Neural progenitor cell (in vitro differentiated cells): ENCODE results near the gene FHOD3. TPM values are rescaled to one million over a fixed set of nuclear protein-coding genes. Genes with fewer than 3 reads are reported as not detected.

ENCODE experiments used
- DNase-seq: peaks from one replicate; pipeline ENCODE4 v3.0.0-alpha.2; 2016; ENCODE audit warnings: low spot score
- H2AFZ ChIP-seq: fragments of 200-600 bp; sonication (generic); replicated peaks from 2 replicates; pipeline ENCODE4 v1.6.1; 2016; ENCODE audit warnings: antibody characterized with exemption
- H3F3A ChIP-seq: fragments of 200-600 bp; sonication (generic); 2 replicates; pipeline ENCODE4 v1.6.1; 2016; ENCODE audit warnings: antibody characterized with exemption, low read depth
- H3K27ac ChIP-seq: fragments of 200-600 bp; sonication (generic); 2 replicates; pipeline ENCODE4 v1.5.1; 2016; ENCODE audit warnings: mild to moderate bottlenecking
- H3K27me3 ChIP-seq: fragments of 200-600 bp; sonication (generic); 2 replicates; pipeline ENCODE4 v1.6.1; 2016; ENCODE audit warnings: mild to moderate bottlenecking, moderate library complexity
- H3K36me3 ChIP-seq: fragments of 200-600 bp; sonication (generic); 2 replicates; pipeline ENCODE4 v1.5.1; 2016
- H3K4me1 ChIP-seq: fragments of 200-600 bp; sonication (generic); 2 replicates; pipeline ENCODE4 v1.6.1; 2016; ENCODE audit warnings: mixed run types
- H3K4me2 ChIP-seq: fragments of 200-600 bp; sonication (generic); 2 replicates; pipeline ENCODE4 v1.6.1; 2016
- H3K4me3 ChIP-seq: fragments of 200-600 bp; sonication (generic); 2 replicates; pipeline ENCODE4 v1.5.1; 2016
- H3K79me2 ChIP-seq: fragments of 200-600 bp; sonication (generic); 2 replicates; pipeline ENCODE4 v1.6.1; 2016; ENCODE audit warnings: low read depth
- H3K9ac ChIP-seq: fragments of 200-600 bp; sonication (generic); 2 replicates; pipeline ENCODE4 v1.6.1; 2016
- H3K9me3 ChIP-seq: fragments of 200-600 bp; sonication (generic); 2 replicates; pipeline ENCODE4 v1.5.1; 2016; ENCODE audit warnings: low read depth
- H4K20me1 ChIP-seq: fragments of 200-600 bp; sonication (generic); 2 replicates; pipeline ENCODE4 v1.6.1; 2016; ENCODE audit warnings: low read depth
- H3K27ac Mint-ChIP-seq: 3 replicates; pipeline ENCODE4 v1.8.0; 2021; ENCODE audit warnings: mixed read lengths
- H3K27me3 Mint-ChIP-seq: 2 replicates; pipeline ENCODE4 v1.8.0; 2022; ENCODE audit warnings: low read depth, mild to moderate bottlenecking, inconsistent platforms, moderate library complexity, mixed read lengths; ENCODE audit not compliant: insufficient read depth
- H3K36me3 Mint-ChIP-seq: 3 replicates; pipeline ENCODE4 v1.8.0; 2021; ENCODE audit warnings: mixed read lengths
- H3K4me1 Mint-ChIP-seq: 3 replicates; pipeline ENCODE4 v1.8.0; 2021; ENCODE audit warnings: mixed read lengths
- H3K4me3 Mint-ChIP-seq: 3 replicates; pipeline ENCODE4 v1.8.0; 2021; ENCODE audit warnings: mild to moderate bottlenecking, moderate library complexity, mixed read lengths
- H3K9me3 Mint-ChIP-seq: 3 replicates; pipeline ENCODE4 v1.8.0; 2020; ENCODE audit warnings: mixed read lengths
- CTCF ChIP-seq: fragments of 200-600 bp; sonication (generic); IDR thresholded peaks from 2 replicates; pipeline ENCODE4 v1.5.1; 2017; ENCODE audit warnings: antibody characterized with exemption, mild to moderate bottlenecking
- EZH2 ChIP-seq: fragments of 200-600 bp; sonication (generic); IDR thresholded peaks from 2 replicates; pipeline ENCODE4 v1.6.1; 2017; ENCODE audit warnings: antibody characterized with exemption, mild to moderate bottlenecking, moderate library complexity
- EZH2phosphoT487 ChIP-seq: fragments of 200-600 bp; sonication (generic); IDR thresholded peaks from 2 replicates; pipeline ENCODE4 v1.6.1; 2017; ENCODE audit warnings: antibody characterized with exemption
- total RNA-seq: library from RNA; depleted of rRNA; stranded (reverse); fragments of >200 nt; gene quantifications from 2 replicates; pipeline ENCODE4 v1.2.3, GENCODE V29; 2015; ENCODE audit warnings: low replicate concordance

FHOD3 gene
- 69.7 and 70.2 TPM in 2 replicates for total RNA-seq

- H3K27me3 Mint-ChIP-seq = peaks cover 2% of the 10 kb centered on the region
- no peak for TF ChIP-seq EZH2
- Histone ChIP-seq H3K27ac (peak within 1 kb of the TSS; percentile 90), H3K79me2 (peaks cover 50% of the 10 kb centered on the region), H3F3A (peaks cover 4% of the 10 kb centered on the region), H3K36me3 (no peaks in the 10 kb centered on the region), H3K4me1 (peaks cover 26% of the 10 kb centered on the region), H3K9me3 (no peaks in the 10 kb centered on the region), H3K4me2 (peak within 1 kb of the TSS; percentile 96), H4K20me1 (peaks cover 40% of the 10 kb centered on the region), H3K4me3 (peak within 1 kb of the TSS; percentile 90), H3K9ac (peak within 1 kb of the TSS; percentile 85), H3K27me3 (peaks cover 29% of the 10 kb centered on the region), H2AFZ (peak within 1 kb of the TSS; percentile 88)
- H3K27ac Mint-ChIP-seq = no peak within 1 kb of the TSS
- DNase-seq = peak; percentile 94
- peaks cover 9% of the 10 kb centered on the region for H3K36me3 Mint-ChIP-seq
- peaks cover 16% of the 10 kb centered on the region for H3K4me1 Mint-ChIP-seq
- H3K9me3 Mint-ChIP-seq = peaks cover 2% of the 10 kb centered on the region
- peak within 1 kb of the TSS; percentile 82 for H3K4me3 Mint-ChIP-seq
These were observed at the start of gene FHOD3 for GRCh38 chr18:36297417-36298125. FHOD3 (plus strand) TSS chr18:36297713; CDS start chr18:36297836, 123 bp downstream.

DNA sequence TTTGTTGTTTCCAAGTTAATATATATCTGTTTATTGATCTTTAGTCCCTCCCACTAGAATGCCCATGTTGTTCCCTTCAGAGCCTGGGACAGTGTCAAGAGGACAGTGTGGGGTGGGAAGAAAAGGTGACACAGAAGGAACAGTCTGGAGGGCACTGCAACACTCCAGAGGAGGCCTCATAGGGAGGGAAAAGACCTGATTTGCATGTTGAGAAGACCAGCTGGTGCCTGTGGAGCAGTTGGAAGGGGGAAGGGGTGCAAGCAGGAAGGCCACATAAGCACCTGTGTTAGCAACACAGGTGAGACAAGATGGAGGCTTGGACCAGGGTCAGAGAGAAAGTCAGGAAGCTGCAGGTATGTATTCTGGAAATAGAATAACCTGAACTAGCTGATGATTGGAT lies 48.1 kb upstream of the FHOD3 start:
- H3K27ac ChIP-seq = no peak overlapping the region
- H3K9me3 ChIP-seq = peaks cover 9% of the 10 kb centered on the region
- H3K4me1 Mint-ChIP-seq = peaks cover 12% of the 10 kb centered on the region
- H3K4me2 ChIP-seq = no peak overlapping the region
- H3K79me2 ChIP-seq = no peaks in the 10 kb centered on the region
- no peaks in the 10 kb centered on the region for H3F3A ChIP-seq
- no peak overlapping the region for H3K9ac ChIP-seq
- H3K4me1 ChIP-seq = no peaks in the 10 kb centered on the region
- DNase-seq = no peak
- H2AFZ ChIP-seq = no peak overlapping the region
- H3K36me3 ChIP-seq = no peaks in the 10 kb centered on the region
- no peak for TF ChIP-seq CTCF
- TF ChIP-seq EZH2 = no peak
- no peak for TF ChIP-seq EZH2phosphoT487
- no peak overlapping the region for H3K4me3 ChIP-seq
- peaks cover 9% of the 10 kb centered on the region for H3K27me3 Mint-ChIP-seq
- peaks cover 28% of the 10 kb centered on the region for H3K9me3 Mint-ChIP-seq
- peaks cover 6% of the 10 kb centered on the region for H3K36me3 Mint-ChIP-seq
- H3K27ac Mint-ChIP-seq = no peak overlapping the region
- no peak overlapping the region for H3K4me3 Mint-ChIP-seq
- H3K27me3 ChIP-seq = no peaks in the 10 kb centered on the region
- H4K20me1 ChIP-seq = no peaks in the 10 kb centered on the region

GRCh38 chr18:36250827-36251226 lies 46.7 kb upstream of the FHOD3 start:
- Mint-ChIP-seq H3K9me3 (peaks cover 19% of the 10 kb centered on the region), H3K27ac (no peak overlapping the region), H3K4me1 (peaks cover 20% of the 10 kb centered on the region), H3K36me3 (peaks cover 6% of the 10 kb centered on the region), H3K4me3 (no peak overlapping the region), H3K27me3 (peaks cover 13% of the 10 kb centered on the region)
- H3F3A ChIP-seq = peaks cover 6% of the 10 kb centered on the region
- no peaks in the 10 kb centered on the region for H4K20me1 ChIP-seq
- H3K4me3 ChIP-seq = no peak overlapping the region
- DNase-seq = no peak
- H3K27ac ChIP-seq = no peak overlapping the region
- H2AFZ ChIP-seq = no peak overlapping the region
- TF ChIP-seq CTCF (no peak), EZH2phosphoT487 (no peak), EZH2 (no peak)
- H3K9me3 ChIP-seq = peaks cover 9% of the 10 kb centered on the region
- peaks cover 8% of the 10 kb centered on the region for H3K4me1 ChIP-seq
- H3K36me3 ChIP-seq = no peaks in the 10 kb centered on the region
- H3K79me2 ChIP-seq = no peaks in the 10 kb centered on the region
- H3K4me2 ChIP-seq = no peak overlapping the region
- H3K27me3 ChIP-seq = no peaks in the 10 kb centered on the region
- no peak overlapping the region for H3K9ac ChIP-seq

- H3K27me3 Mint-ChIP-seq = peaks cover 16% of the 10 kb centered on the region
- H3K9me3 Mint-ChIP-seq = no peaks in the 10 kb centered on the region
- peak; percentile 25 for DNase-seq
- H3K27ac Mint-ChIP-seq = peak overlapping the region; percentile 93
- Histone ChIP-seq H3K9me3 (no peaks in the 10 kb centered on the region), H3F3A (peaks cover 6% of the 10 kb centered on the region), H3K4me3 (no peak overlapping the region), H3K4me1 (peaks cover 10% of the 10 kb centered on the region), H3K27me3 (no peaks in the 10 kb centered on the region), H3K4me2 (no peak overlapping the region), H3K9ac (no peak overlapping the region), H3K36me3 (no peaks in the 10 kb centered on the region), H4K20me1 (no peaks in the 10 kb centered on the region), H3K27ac (peak overlapping the region; percentile 37), H3K79me2 (no peaks in the 10 kb centered on the region), H2AFZ (no peak overlapping the region)
- H3K36me3 Mint-ChIP-seq = no peaks in the 10 kb centered on the region
- TF ChIP-seq CTCF (no peak), EZH2phosphoT487 (no peak), EZH2 (no peak)
- peak overlapping the region; percentile 57 for H3K4me3 Mint-ChIP-seq
- peaks cover 20% of the 10 kb centered on the region for H3K4me1 Mint-ChIP-seq
These were observed 42.3 kb upstream of the FHOD3 start for GRCh38 chr18:36255072-36255698.
